Measurements from ENCODE around the gene ACSL3. TPM values are rescaled to one million over a fixed set of nuclear protein-coding genes. Genes with fewer than 3 reads are reported as not detected.

Gene ACSL3
- total RNA-seq, 1 donor from 2014 or later, result 48.9 TPM

GRCh38 chr2:222950638-222951285 is 89.9 kb downstream of the ACSL3 start:
- TF ChIP-seq CTCF (IDR thresholded peaks at IDR 0.05), result no peak

GRCh38 chr2:222952204-222952603 is 91.4 kb downstream of the ACSL3 start:
- Histone ChIP-seq H3K9me3 (no peaks in the 10 kb centered on the region), H3K27me3 (no peaks in the 10 kb centered on the region), H3K36me3 (no peaks in the 10 kb centered on the region), H3K27ac (no peak overlapping the region), H3K4me3 (no peak overlapping the region), H3K4me1 (no peaks in the 10 kb centered on the region)
- DNase-seq (ENCODE audit: low spot score in 2 of 2), result no peak
- TF ChIP-seq CTCF (IDR thresholded peaks at IDR 0.05), result no peak
- intact Hi-C loops (cut with DNase I), result no loop called here

More at GRCh38 chr2:222950638-222951285, 89.9 kb downstream of the ACSL3 start:
- no peaks in the 10 kb centered on the region for H3K36me3 ChIP-seq
- no peaks in the 10 kb centered on the region for H3K9me3 ChIP-seq
- H3K4me3 ChIP-seq, result no peak overlapping the region
- no peaks in the 10 kb centered on the region for H3K27me3 ChIP-seq
- no peak overlapping the region for H3K27ac ChIP-seq
- DNase-seq (ENCODE audit: low spot score in 2 of 2), result no peak
- intact Hi-C loops (cut with DNase I), result no loop called here
- no peaks in the 10 kb centered on the region for H3K4me1 ChIP-seq

GRCh38 chr2:222955008-222955407 is 94.2 kb downstream of the ACSL3 start:
- no peaks in the 10 kb centered on the region for H3K4me1 ChIP-seq
- no peak for TF ChIP-seq CTCF (IDR thresholded peaks at IDR 0.05)
- H3K27me3 ChIP-seq, result no peaks in the 10 kb centered on the region
- H3K27ac ChIP-seq, result no peak overlapping the region
- H3K4me3 ChIP-seq, result no peak overlapping the region
- intact Hi-C loops (cut with DNase I), result no loop called here
- H3K9me3 ChIP-seq, result no peaks in the 10 kb centered on the region
- DNase-seq (ENCODE audit: low spot score in 2 of 2), result no peak
- no peaks in the 10 kb centered on the region for H3K36me3 ChIP-seq

- Histone ChIP-seq H3K9me3 (no peaks in the 10 kb centered on the region), H3K36me3 (no peaks in the 10 kb centered on the region), H3K4me3 (no peak overlapping the region), H3K27me3 (no peaks in the 10 kb centered on the region), H3K27ac (no peak overlapping the region), H3K4me1 (no peaks in the 10 kb centered on the region)
- intact Hi-C loops (cut with DNase I), result no loop called here
- no peak for DNase-seq (ENCODE audit: low spot score in 2 of 2)
- TF ChIP-seq CTCF (IDR thresholded peaks at IDR 0.05), result peak in 1 of 3 experiments; percentile 16
Measured at GRCh38 chr2:222959358-222959757, 98.5 kb downstream of the ACSL3 start.

- Histone ChIP-seq H3K36me3 (no peaks in the 10 kb centered on the region), H3K4me1 (no peaks in the 10 kb centered on the region), H3K4me3 (no peak overlapping the region), H3K27ac (no peak overlapping the region), H3K9me3 (no peaks in the 10 kb centered on the region), H3K27me3 (no peaks in the 10 kb centered on the region)
- no peak for DNase-seq (ENCODE audit: low spot score in 2 of 2)
- intact Hi-C loops (cut with DNase I), result no loop called here
- no peak for TF ChIP-seq CTCF (IDR thresholded peaks at IDR 0.05)
Measured at GRCh38 chr2:222960126-222960525, 99.3 kb downstream of the ACSL3 start.

- intact Hi-C loops (cut with DNase I), result no loop called here
Measured at GRCh38 chr2:222963641-222964040, 102.8 kb downstream of the ACSL3 start.

More at GRCh38 chr2:222963641-222964040, 102.8 kb downstream of the ACSL3 start:
- no peaks in the 10 kb centered on the region for H3K9me3 ChIP-seq
- TF ChIP-seq CTCF (IDR thresholded peaks at IDR 0.05), result no peak
- no peak overlapping the region for H3K4me3 ChIP-seq
- no peaks in the 10 kb centered on the region for H3K27me3 ChIP-seq
- no peak for DNase-seq (ENCODE audit: low spot score in 2 of 2)
- H3K4me1 ChIP-seq, result no peaks in the 10 kb centered on the region
- H3K27ac ChIP-seq, result no peak overlapping the region
- no peaks in the 10 kb centered on the region for H3K36me3 ChIP-seq

Data from ascending aorta (tissue), 2 donors.